Choroid plexus epithelial cell (primary cell): Measurements from ENCODE around the gene RCAN3.
A peak's percentile ranks its signal among the peaks of the same experiment; 100 is the strongest.
"Not testable (repeated sequence)": the region's sequence is repeated elsewhere in the genome, so short reads cannot be mapped to it uniquely, and the experiment has no call there.

Experiments
- DNase-seq: peaks from one replicate; pipeline ENCODE4 v3.0.0-alpha.2; 2010; ENCODE audit warnings: low read depth
- H3K4me3 ChIP-seq: 2 replicates; pipeline ENCODE4 v1.5.1; 2011; ENCODE audit warnings: low read depth, mild to moderate bottlenecking, control low read depth, low read length, moderate library complexity
- TF ChIP-seq, protein P1 (sequence below): conservative IDR thresholded peaks from 2 replicates; pipeline ENCODE4 v1.5.1; 2011; ENCODE audit warnings: low read depth, mild to moderate bottlenecking, control low read depth, inconsistent platforms, low read length, moderate library complexity

Gene RCAN3

DNA sequence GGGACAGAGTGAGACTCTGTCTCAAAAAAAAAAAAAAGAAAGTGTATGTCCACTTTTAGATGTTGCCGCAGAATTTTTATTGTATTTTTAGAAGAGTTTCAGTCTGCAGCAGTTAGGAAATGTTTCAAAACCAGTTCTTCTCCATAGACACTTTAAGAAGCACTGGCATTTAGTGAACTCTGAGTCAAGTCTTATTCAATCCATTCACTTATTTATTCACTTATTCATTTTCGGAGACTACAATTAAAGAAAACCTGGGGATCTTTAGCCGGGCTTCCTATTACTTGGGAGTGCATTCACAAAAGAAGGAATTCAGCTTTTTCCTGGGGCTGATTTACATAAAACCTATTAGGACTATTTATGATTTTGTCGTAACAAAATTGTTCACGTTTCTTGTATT, 12.3 kb downstream of the RCAN3 start:
- TF ChIP-seq, protein P1, sequence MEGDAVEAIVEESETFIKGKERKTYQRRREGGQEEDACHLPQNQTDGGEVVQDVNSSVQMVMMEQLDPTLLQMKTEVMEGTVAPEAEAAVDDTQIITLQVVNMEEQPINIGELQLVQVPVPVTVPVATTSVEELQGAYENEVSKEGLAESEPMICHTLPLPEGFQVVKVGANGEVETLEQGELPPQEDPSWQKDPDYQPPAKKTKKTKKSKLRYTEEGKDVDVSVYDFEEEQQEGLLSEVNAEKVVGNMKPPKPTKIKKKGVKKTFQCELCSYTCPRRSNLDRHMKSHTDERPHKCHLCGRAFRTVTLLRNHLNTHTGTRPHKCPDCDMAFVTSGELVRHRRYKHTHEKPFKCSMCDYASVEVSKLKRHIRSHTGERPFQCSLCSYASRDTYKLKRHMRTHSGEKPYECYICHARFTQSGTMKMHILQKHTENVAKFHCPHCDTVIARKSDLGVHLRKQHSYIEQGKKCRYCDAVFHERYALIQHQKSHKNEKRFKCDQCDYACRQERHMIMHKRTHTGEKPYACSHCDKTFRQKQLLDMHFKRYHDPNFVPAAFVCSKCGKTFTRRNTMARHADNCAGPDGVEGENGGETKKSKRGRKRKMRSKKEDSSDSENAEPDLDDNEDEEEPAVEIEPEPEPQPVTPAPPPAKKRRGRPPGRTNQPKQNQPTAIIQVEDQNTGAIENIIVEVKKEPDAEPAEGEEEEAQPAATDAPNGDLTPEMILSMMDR = no peak
- no peak overlapping the region for H3K4me3 ChIP-seq

DNA sequence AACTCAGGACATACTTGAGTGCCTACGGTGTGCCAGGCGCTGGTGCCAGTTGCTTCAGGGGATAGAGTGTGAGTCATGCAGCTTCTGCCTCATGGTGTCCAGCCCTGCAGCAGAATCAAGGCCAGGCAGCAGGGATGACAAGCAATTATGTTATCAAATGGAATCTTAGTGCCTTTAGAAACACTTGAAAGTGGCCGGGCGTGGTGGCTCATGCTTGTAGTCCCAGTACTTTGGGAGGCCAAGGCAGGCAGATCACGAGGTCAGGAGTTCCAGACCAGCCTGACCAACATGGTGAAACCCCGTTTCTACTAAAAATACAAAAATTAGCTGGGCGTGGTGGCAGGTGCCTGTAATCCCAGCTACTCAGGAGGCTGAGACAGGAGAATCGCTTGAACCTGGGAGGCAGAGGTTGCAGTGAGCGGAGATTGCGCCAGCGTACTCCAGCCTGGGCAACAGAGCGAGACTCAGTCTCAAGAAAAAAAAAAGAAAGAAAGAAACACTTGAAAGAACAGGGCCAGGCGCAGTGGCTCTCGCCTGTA, 13.1 kb downstream of the RCAN3 start:
- H3K4me3 ChIP-seq = not testable (repeated sequence)
- peak; percentile 30 for DNase-seq

More for the DNA sequence above, 12.3 kb downstream of the RCAN3 start:
- no peak for DNase-seq

DNA sequence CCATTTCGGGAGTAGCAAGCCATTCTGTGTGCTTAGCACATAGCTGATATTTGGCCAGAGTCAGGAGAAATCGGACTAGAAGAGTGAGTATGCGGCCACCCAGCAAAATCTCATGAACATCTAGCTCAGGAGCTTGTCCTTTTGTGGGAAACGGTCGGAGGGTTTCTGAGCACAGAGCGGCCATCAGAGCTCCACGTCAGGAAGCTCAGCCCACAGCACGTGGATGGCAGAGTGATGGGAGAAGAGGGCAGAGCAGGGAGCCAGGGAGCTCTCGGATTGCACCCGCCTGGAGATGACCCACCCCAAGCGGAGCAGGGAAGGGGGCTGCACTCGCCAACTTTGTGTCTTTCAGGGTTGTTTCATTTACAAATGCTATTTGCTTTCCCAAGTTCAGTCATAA, 13.9 kb downstream of the RCAN3 start:
- no peak for DNase-seq
- H3K4me3 ChIP-seq = no peak overlapping the region
- TF ChIP-seq, protein P1 = no peak

DNA sequence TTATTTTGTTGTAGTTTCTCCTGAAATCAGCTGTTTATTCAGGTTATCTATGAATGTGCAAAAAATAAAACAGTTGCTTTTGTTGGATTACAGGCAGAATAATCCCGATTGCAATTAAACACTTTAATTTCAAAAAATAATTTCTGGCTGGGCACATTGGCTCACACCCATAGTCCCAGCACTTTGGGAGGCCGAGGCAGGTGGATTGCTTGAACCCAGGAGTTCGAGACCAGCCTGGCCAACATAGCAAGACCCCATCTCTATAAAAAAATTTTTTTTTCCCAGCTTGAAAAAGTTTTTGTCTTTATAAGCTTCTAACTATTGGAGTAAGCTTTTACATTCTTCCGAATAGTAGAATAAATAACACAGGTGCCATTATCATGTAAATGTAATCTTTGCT, 15.3 kb downstream of the RCAN3 start:
- no peak for DNase-seq
- TF ChIP-seq, protein P1 = no peak
- no peak overlapping the region for H3K4me3 ChIP-seq

DNA sequence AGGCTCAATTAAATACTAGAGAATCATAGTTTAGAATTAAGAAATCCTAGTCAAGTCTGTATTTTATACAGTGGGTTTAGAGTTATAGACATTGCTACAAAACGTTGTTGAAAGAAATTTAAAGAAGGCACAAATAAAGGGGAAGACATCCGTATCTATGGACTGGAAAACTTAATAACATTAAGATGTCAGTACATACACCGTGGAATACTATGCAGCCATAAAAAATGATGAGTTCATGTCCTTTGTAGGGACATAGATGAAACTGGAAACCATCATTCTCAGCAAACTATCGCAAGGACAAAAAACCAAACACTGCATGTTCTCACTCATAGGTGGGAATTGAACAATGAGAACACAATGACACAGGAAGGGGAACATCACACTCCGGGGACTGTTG, 17.6 kb downstream of the RCAN3 start:
- DNase-seq = not testable (repeated sequence)

DNA sequence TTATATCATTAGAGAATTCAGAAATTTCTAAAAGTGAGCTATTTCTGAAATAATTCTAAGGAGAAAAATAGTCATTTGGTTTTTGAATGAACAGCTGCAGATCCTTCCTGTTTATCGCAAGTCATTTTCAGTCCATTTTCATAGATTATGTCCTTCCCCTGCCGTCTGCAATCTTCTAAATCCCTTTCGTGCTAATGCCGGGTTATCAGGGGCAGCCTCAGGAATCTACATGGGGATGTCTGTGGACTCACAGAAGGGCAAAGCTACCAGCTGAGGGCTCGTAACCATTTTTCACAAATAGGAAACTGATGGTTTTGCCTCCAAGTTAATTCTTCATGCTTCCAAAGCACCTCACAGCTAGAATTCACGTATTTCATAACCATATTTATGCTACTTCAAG, 23.0 kb downstream of the RCAN3 start:
- H3K4me3 ChIP-seq = no peak overlapping the region
- TF ChIP-seq, protein P1 = no peak
- no peak for DNase-seq

More for the DNA sequence above, 17.6 kb downstream of the RCAN3 start:
- not testable (repeated sequence) for H3K4me3 ChIP-seq

DNA sequence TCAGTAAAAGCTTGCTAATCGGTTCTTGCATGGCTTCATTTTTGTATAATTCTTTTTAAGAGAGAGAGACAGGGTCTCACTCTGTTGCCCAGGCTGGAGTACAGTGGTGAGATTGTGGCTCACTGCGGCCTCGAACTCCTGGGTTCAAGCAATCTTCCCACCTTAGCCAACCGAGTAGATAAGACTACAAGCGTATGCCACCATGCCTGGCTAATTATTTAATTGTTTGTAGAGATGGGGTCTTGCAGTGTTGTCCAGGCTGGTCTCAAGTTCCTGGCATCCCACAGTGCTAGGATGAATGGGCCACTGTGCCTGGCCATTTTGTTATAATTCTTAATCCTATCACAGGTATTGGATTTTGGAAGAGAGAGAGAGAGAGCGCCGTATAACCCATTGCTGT, 23.4 kb downstream of the RCAN3 start:
- no peak for DNase-seq
- TF ChIP-seq, protein P1 = no peak

DNA sequence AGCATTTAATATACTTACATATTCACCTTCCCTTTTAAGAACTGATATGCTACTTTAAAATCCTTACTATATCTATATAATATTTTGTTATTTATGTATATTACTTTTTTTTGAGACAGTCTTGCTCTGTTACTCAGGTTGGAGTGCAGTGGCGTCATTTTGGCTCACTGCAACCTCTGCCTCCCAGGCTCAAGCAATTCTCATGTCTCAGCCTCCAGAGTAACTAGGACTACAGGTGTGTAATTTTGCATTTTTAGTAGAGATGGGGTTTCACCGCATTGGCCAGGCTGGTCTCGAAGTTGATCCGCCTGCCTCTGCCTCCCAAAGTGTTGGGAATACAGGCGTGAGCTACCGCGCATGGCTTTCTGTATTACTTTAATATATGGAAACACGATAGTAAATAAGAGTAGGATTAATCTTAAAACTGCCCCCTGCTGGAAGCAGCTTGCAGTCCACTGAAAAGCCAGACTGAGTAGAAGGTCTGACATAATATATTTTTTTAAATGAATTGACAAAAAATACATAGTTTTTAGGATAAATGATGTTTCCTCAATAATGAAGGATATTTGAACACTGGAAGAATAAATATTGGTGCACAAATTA, 24.4 kb downstream of the RCAN3 start:
- TF ChIP-seq, protein P1 = peak; percentile 75
- peak; percentile 54 for DNase-seq
- H3K4me3 ChIP-seq = no peak overlapping the region

More for the DNA sequence above, 23.4 kb downstream of the RCAN3 start:
- no peak overlapping the region for H3K4me3 ChIP-seq
